ENCODE results near the gene CBX4. TPM values are rescaled to one million over a fixed set of nuclear protein-coding genes. Genes with fewer than 3 reads are reported as not detected.

Gene CBX4
- total RNA-seq, 1 experiment from 2014 or later: 18.7 TPM

GRCh38 chr17:79788989-79789942, 50.0 kb downstream of the CBX4 start:
- no peak for DNase-seq (ENCODE audit: low spot score)

DNA sequence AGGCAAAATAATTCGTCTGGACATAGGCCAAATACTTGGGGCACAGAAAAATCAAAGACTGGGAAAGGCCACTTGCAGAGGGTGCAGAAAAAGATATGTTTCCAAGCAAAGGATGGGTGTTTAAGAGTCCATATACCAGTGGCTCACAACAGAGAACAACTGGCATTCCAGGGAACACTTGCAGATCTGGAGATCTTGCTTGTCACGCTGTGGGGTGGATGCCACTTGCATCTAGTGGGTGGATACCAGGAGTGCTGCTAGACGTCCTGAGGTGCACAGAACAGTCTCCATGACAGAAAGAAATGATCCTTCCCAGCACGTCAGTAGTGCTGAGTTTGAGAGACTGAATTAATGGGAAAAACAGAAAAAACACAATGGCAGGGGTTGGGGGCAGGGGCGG, 50.8 kb downstream of the CBX4 start:
- no peak for DNase-seq (ENCODE audit: low spot score)

DNA sequence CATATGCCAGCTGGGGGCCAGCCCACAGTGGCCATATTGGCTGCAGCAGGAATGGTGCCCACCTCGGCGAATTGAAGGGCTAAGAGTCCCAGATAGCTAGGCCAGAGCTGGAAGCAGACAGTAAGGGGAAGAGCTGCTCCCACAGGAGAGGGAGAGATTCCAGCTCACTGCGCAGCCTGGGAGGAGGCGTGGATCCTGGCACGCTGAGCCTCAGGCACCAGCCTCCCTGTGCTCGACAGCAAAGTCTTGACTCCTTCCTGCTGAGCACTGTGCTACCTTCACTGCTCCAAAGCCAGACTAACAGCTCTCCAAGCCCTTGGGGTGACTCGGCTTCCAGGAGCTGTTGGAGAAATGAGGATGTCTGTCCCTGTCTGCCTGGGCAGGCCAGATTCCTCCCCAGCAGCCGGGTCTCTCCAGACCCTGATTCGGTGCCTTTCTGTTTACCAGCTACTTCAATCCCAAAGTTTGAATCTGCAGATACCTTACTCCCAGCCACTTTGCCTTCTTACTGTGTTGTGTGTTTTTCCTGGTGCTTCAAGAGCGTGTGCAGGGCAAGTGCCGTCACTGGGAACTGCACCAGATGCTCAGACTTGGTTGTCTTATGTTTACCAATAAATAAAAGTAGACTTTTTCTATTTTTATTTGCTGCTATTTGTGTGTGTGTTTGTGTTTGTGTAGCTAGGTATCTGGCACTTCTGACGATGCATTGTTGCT, 52.2 kb downstream of the CBX4 start:
- no peak for DNase-seq (ENCODE audit: low spot score)

GRCh38 chr17:79785900-79786810, 53.1 kb downstream of the CBX4 start:
- DNase-seq (ENCODE audit: low spot score): no peak

DNA sequence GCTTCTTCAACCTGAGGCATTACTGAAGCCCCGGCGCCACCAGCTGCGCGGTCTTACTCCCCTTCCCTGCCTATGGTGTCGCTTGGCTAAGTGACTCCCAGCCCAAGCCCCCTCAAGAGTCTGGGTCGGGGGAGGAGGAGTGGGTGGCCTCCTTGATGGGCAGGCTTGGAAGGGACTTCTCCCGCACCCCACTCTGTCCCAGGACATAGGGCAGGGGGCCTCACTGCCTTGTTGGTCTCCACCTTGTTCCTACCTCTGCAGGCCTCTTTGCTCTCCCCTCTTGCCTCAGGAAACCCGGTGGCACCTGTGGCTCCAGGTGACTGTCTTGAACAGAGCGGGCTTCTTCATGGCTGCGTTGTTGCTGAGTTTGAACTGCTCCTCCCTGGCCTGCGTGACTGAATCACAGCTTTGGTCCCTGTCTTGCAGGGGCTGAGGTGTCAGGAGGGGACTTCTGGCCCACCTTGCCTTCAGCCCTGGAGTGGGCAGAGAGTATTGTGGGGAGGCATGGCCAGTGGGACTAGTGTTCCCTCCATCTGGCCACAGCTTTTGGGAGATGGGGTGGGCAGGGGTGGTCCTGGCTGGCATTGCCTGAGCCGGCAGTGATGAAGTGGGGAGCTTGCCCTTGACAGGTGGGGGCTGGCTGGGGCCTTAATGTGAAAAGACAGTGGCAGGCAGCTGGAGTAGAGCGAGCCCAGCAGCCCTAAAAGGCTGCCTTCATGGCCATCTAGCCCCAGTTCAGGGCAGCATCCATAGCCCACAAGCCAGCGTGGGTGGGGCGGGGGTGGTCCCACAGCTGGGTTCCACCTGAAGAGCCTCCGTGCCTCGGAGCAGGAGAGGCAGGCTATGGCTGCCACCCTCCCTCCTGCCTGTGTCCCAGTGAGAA, 54.0 kb downstream of the CBX4 start:
- DNase-seq (ENCODE audit: low spot score): no peak

- no peak for DNase-seq (ENCODE audit: low spot score)
These were observed 54.8 kb downstream of the CBX4 start for GRCh38 chr17:79784353-79785016.

DNA sequence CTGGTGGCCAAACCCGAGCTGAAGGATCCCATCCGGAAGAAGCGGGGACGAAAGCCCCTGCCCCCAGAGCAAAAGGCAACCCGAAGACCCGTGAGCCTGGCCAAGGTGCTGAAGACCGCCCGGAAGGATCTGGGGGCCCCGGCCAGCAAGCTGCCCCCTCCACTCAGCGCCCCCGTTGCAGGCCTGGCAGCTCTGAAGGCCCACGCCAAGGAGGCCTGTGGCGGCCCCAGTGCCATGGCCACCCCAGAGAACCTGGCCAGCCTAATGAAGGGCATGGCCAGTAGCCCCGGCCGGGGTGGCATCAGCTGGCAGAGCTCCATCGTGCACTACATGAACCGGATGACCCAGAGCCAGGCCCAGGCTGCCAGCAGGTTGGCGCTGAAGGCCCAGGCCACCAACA, 55.3 kb downstream of the CBX4 start:
- DNase-seq (ENCODE audit: low spot score): no peak

Other genes starting within 250 kb of the CBX4 start
- gene RBFOX3, start 228.4 kb downstream of the CBX4 start, total RNA-seq (2014; rRNA removed; shearing (Covaris generic)): 0.10 TPM in 1 of 2 replicates, not detected in the other
- gene ENPP7, start 108.5 kb downstream of the CBX4 start, total RNA-seq (2014; rRNA removed; shearing (Covaris generic)): not detected in 2 replicates
- gene CBX2, start 61.3 kb downstream of the CBX4 start, total RNA-seq (2014; rRNA removed; shearing (Covaris generic)): 24.5 and 34.2 TPM in 2 replicates
- 7.0 and 14.6 TPM in 2 replicates for gene CBX8, start 42.4 kb downstream of the CBX4 start, total RNA-seq (2014; rRNA removed; shearing (Covaris generic))
- 26.3 and 26.6 TPM in 2 replicates for gene TBC1D16, start 196.4 kb upstream of the CBX4 start, total RNA-seq (2014; rRNA removed; shearing (Covaris generic))
- 2.8 and 3.8 TPM in 2 replicates for gene CCDC40, start 197.2 kb upstream of the CBX4 start, total RNA-seq (2014; rRNA removed; shearing (Covaris generic))

Measured in H4 (cell line).